Measurements from ENCODE around the gene NHP2.

The NHP2 gene

DNA sequence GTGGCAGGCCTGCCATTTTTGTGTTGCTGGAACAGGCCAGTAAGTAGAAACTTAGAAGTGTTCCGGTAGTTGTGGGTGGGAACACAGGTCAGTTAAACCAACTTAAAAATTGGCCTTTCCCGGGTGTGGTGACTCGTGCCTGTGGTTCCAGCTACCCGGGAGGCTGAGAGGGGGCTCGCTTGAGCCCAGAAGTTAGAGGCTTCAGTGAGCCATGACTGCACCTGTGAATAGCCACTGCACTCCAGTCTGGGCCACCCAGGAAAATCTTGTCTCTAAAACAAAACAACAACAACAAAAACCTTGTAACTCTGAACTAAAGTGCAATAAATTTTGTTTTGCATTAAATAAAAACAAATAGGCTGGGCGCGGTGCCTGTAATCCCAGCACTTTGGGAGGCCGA is 1.4 kb upstream of the NHP2 start:
- FAIRE-seq (no peak), DNase-seq (ENCODE audit: insufficient read length, low spot score) (no peak)
- TF ChIP-seq POLR2A (IDR thresholded peaks at IDR 0.05; ENCODE audit: low read depth, low read length) (no peak), PAX5 (IDR thresholded peaks at IDR 0.05; ENCODE audit: insufficient read depth, low read length, severe bottlenecking) (no peak), POU2F2 (IDR thresholded peaks at IDR 0.05; ENCODE audit: low read depth, low read length) (no peak), POLR2AphosphoS5 (IDR thresholded peaks at IDR 0.05; ENCODE audit: low read depth, low read length) (no peak), SPI1 (IDR thresholded peaks at IDR 0.05; ENCODE audit: low read depth, low read length) (no peak), TAF1 (IDR thresholded peaks at IDR 0.05; ENCODE audit: low read depth, low read length) (no peak)

DNA sequence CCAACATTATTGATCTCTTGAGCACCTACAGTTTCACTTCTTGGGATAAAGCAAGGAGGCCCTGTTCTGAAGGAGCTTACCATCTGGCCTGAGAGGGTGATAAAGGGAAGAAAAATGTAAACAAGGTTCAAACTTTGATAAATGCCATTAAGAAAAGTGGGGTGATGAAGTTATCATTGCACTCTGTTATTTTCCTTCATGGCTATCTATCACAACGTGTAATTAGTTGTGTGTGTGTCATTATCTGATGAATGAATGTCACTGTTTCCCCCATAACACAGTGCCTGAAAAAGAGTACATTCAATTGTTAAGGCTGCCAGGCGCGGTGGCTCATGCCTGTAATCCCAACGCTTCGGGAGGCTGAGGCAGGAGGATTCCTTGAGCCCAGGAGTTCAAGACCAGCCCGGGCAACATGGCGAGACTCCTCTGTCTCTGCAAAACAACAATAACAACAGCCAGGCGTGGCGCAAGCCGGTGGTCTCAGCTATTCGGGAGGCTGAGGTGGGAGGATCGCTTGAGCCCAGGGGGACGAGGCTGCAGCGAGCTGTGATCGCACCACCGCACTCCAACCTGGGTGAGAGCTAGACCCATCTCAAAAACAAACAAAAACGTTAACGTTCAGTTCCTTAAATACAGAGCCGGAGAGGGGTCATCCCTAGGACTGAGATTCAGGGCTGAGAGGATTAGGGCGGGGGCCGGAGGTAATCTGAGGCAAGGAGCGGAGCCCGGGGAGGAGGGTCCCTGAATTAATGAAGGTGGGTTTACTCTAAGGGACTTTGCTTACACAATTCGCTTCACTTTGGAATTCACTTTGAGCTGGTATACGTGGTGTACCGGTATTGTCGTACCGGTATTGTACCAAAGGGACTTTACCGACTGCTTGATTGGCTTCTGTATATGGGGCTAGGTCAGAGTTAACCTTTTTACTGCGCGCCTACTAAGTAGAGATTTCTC is 917 bp downstream of the NHP2 start:
- TF ChIP-seq PAX5 (IDR thresholded peaks at IDR 0.05; ENCODE audit: insufficient read depth, low read length, severe bottlenecking) (no peak), POLR2AphosphoS5 (IDR thresholded peaks at IDR 0.05; ENCODE audit: low read depth, low read length) (no peak), TAF1 (IDR thresholded peaks at IDR 0.05; ENCODE audit: low read depth, low read length) (no peak), POLR2A (IDR thresholded peaks at IDR 0.05; ENCODE audit: low read depth, low read length) (no peak), SPI1 (IDR thresholded peaks at IDR 0.05; ENCODE audit: low read depth, low read length) (no peak), POU2F2 (IDR thresholded peaks at IDR 0.05; ENCODE audit: low read depth, low read length) (no peak)
- FAIRE-seq (peak; percentile 59), DNase-seq (ENCODE audit: insufficient read length, low spot score) (no peak)

- no peak for DNase-seq (ENCODE audit: insufficient read length, low spot score)
- TF ChIP-seq POLR2AphosphoS5 (IDR thresholded peaks at IDR 0.05; ENCODE audit: low read depth, low read length) (0 out of 2 replicates have a peak, but pooled peaks have one; percentile 24), SPI1 (IDR thresholded peaks at IDR 0.05; ENCODE audit: low read depth, low read length) (no peak), POU2F2 (IDR thresholded peaks at IDR 0.05; ENCODE audit: low read depth, low read length) (no peak), PAX5 (IDR thresholded peaks at IDR 0.05; ENCODE audit: insufficient read depth, low read length, severe bottlenecking) (no peak), POLR2A (IDR thresholded peaks at IDR 0.05; ENCODE audit: low read depth, low read length) (peak; percentile 54), TAF1 (IDR thresholded peaks at IDR 0.05; ENCODE audit: low read depth, low read length) (no peak)
- FAIRE-seq: no peak
These were observed 2.5 kb downstream of the NHP2 start for GRCh38 chr5:178150977-178151734.

DNA sequence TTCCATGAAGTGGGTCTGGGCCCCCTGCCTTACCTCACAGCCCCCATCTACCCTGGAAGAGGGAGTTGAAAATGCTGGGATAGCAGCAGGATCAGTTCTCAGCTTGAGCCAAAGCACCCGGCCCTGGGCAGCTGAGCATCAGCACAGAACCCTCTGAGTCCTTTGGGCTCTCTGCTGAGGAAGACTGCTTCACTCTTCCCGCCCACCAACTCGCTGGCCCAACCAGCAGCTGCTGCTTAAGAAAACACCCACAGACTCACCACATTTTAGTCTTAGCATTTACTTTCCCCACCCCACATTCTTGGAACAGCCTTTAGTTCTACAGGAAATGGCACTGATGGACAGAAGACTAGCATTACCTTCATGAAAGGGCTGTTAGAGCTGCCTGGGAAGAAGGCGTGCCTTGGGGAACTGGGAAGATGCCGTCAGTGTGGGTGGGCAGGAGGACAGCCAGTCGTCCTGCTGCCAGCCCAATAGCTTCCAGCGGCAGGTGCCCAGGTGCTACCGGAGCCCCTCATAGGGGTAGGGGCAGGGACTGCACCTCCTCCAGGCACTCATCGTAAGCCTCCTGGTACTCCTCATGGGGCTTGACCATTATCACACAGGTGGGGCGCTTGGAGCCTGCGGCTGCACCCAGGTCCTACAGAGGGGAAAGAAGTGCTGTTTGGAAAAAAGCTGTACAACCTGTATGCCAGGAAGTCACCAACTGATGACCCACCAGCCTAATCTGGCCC is 4.3 kb downstream of the NHP2 start:
- FAIRE-seq (peak; percentile 45), DNase-seq (ENCODE audit: insufficient read length, low spot score) (no peak)
- TF ChIP-seq SPI1 (IDR thresholded peaks at IDR 0.05; ENCODE audit: low read depth, low read length) (no peak), POLR2A (IDR thresholded peaks at IDR 0.05; ENCODE audit: low read depth, low read length) (no peak), PAX5 (IDR thresholded peaks at IDR 0.05; ENCODE audit: insufficient read depth, low read length, severe bottlenecking) (no peak), TAF1 (IDR thresholded peaks at IDR 0.05; ENCODE audit: low read depth, low read length) (no peak), POLR2AphosphoS5 (IDR thresholded peaks at IDR 0.05; ENCODE audit: low read depth, low read length) (no peak), POU2F2 (IDR thresholded peaks at IDR 0.05; ENCODE audit: low read depth, low read length) (no peak)

DNA sequence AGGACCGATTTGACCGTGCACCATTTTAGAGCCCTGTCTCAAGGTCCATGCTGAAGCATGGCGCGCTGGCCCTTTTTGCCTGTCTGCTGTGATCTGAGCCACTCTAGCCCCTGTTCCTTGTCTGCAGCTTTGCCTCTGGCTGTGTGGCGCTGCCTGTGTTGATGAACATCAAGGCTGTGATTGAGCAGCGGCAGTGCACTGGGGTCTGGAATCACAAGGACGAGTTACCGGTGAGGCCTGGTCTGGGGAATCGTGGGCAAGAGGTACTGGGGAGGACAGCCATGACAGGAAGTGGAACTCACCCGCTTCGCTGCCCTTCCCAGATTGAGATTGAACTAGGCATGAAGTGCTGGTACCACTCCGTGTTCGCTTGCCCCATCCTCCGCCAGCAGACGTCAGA is 6.3 kb downstream of the NHP2 start:
- FAIRE-seq (no peak), DNase-seq (ENCODE audit: insufficient read length, low spot score) (no peak)
- TF ChIP-seq SPI1 (IDR thresholded peaks at IDR 0.05; ENCODE audit: low read depth, low read length) (no peak), POLR2AphosphoS5 (IDR thresholded peaks at IDR 0.05; ENCODE audit: low read depth, low read length) (no peak; the same call in 1 of the 2 replicates), PAX5 (IDR thresholded peaks at IDR 0.05; ENCODE audit: insufficient read depth, low read length, severe bottlenecking) (no peak), POLR2A (IDR thresholded peaks at IDR 0.05; ENCODE audit: low read depth, low read length) (no peak), POU2F2 (IDR thresholded peaks at IDR 0.05; ENCODE audit: low read depth, low read length) (no peak), TAF1 (IDR thresholded peaks at IDR 0.05; ENCODE audit: low read depth, low read length) (no peak)

GRCh38 chr5:178145965-178146820 is 7.5 kb downstream of the NHP2 start:
- DNase-seq (ENCODE audit: insufficient read length, low spot score): peak; percentile 70
- TF ChIP-seq SPI1 (IDR thresholded peaks at IDR 0.05; ENCODE audit: low read depth, low read length) (no peak), PAX5 (IDR thresholded peaks at IDR 0.05; ENCODE audit: insufficient read depth, low read length, severe bottlenecking) (no peak), POLR2AphosphoS5 (IDR thresholded peaks at IDR 0.05; ENCODE audit: low read depth, low read length) (no peak), POLR2A (IDR thresholded peaks at IDR 0.05; ENCODE audit: low read depth, low read length) (no peak), TAF1 (IDR thresholded peaks at IDR 0.05; ENCODE audit: low read depth, low read length) (no peak)
- FAIRE-seq: peak; percentile 78

- TF ChIP-seq PAX5 (IDR thresholded peaks at IDR 0.05; ENCODE audit: insufficient read depth, low read length, severe bottlenecking) (no peak), POU2F2 (IDR thresholded peaks at IDR 0.05; ENCODE audit: low read depth, low read length) (no peak), TAF1 (IDR thresholded peaks at IDR 0.05; ENCODE audit: low read depth, low read length) (no peak), POLR2AphosphoS5 (IDR thresholded peaks at IDR 0.05; ENCODE audit: low read depth, low read length) (no peak), SPI1 (IDR thresholded peaks at IDR 0.05; ENCODE audit: low read depth, low read length) (no peak), POLR2A (IDR thresholded peaks at IDR 0.05; ENCODE audit: low read depth, low read length) (no peak)
- no peak for DNase-seq (ENCODE audit: insufficient read length, low spot score)
- FAIRE-seq: no peak
These were observed 9.8 kb downstream of the NHP2 start for GRCh38 chr5:178143901-178144300.

DNA sequence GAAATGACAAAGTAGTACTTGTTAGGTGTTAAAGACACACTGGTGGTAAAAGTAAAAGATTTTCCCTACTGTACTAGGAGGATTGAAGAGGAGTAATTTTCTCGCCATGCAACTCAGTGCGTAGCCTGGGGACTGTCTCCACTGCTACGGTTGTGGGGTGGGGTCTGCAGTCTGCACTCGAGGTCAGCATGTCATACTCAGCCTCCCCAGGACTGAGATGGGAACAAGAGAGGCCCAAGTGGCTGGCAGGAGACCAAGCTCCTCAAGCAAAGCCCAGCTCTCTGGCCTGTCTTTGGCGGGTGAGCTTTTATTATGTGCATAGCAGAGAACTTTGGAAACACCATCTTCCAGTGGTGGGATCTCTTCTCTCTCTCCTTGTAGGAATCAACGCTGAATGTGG is 10.4 kb downstream of the NHP2 start:
- FAIRE-seq: no peak
- TF ChIP-seq POU2F2 (IDR thresholded peaks at IDR 0.05; ENCODE audit: low read depth, low read length) (no peak), POLR2AphosphoS5 (IDR thresholded peaks at IDR 0.05; ENCODE audit: low read depth, low read length) (no peak), PAX5 (IDR thresholded peaks at IDR 0.05; ENCODE audit: insufficient read depth, low read length, severe bottlenecking) (no peak), POLR2A (IDR thresholded peaks at IDR 0.05; ENCODE audit: low read depth, low read length) (no peak), TAF1 (IDR thresholded peaks at IDR 0.05; ENCODE audit: low read depth, low read length) (no peak), SPI1 (IDR thresholded peaks at IDR 0.05; ENCODE audit: low read depth, low read length) (no peak)
- no peak for DNase-seq (ENCODE audit: insufficient read length, low spot score)
